Neural crest cell (in vitro differentiated cells): Measurements from ENCODE around the gene PAQR4. TPM values are rescaled to one million over a fixed set of nuclear protein-coding genes. Genes with fewer than 3 reads are reported as not detected.

Source experiments
- DNase-seq: peaks from one replicate; pipeline ENCODE4 v3.0.0; 2021; ENCODE audit warnings: low read depth, mixed read lengths, low spot score
- H3K27ac Mint-ChIP-seq: one replicate; pipeline ENCODE4 v1.8.0; 2021; ENCODE audit warnings: mild to moderate bottlenecking, mixed read lengths; ENCODE audit not compliant: unreplicated experiment
- H3K27me3 Mint-ChIP-seq: 2 replicates; pipeline ENCODE4 v1.8.0; 2021; ENCODE audit warnings: low read depth, mild to moderate bottlenecking, mixed read lengths
- H3K36me3 Mint-ChIP-seq: 2 replicates; pipeline ENCODE4 v1.8.0; 2021; ENCODE audit warnings: low read depth, mild to moderate bottlenecking, mixed read lengths
- H3K4me1 Mint-ChIP-seq: 2 replicates; pipeline ENCODE4 v1.8.0; 2021; ENCODE audit warnings: mixed read lengths
- H3K4me3 Mint-ChIP-seq: one replicate; pipeline ENCODE4 v1.8.0; 2021; ENCODE audit warnings: mild to moderate bottlenecking, mixed read lengths
- H3K9me3 Mint-ChIP-seq: 2 replicates; pipeline ENCODE4 v1.8.0; 2021; ENCODE audit warnings: mixed read lengths
- total RNA-seq: library from RNA; stranded (reverse); gene quantifications from 2 replicates; pipeline ENCODE4 v1.2.1, GENCODE V29; 2021
- TF ChIP-seq, protein P1 (sequence below): fragments of 200-600 bp; sonication (generic); conservative IDR thresholded peaks from 2 replicates; pipeline ENCODE4 v1.5.0; 2021; ENCODE audit warnings: antibody characterized with exemption, mild to moderate bottlenecking

PAQR4 gene
- total RNA-seq, 1 donor from 2014 or later = 53.4 TPM

DNA sequence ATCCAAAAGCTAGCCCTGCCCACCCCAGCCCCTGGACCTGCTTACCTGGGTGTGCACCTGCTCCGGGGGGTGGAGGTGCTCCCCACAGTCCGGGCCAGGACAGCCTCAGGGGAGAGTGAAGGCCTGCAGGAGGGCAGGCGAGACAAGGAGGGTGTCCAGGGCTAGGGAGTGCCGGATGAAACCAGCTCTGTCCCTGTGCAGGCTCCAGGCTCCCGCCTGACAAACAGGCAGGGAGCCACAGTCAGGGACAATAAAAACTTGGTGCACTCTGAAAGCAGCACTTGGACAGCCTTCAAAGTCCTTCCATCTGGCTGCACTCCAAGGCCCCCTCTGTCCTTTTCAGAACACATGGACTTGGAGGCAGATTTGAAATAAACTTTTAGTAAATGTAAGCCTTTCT, 3.9 kb downstream of the PAQR4 start:
- peak overlapping the region; percentile 89 for H3K4me3 Mint-ChIP-seq
- peaks cover 5% of the 10 kb centered on the region for H3K36me3 Mint-ChIP-seq
- H3K9me3 Mint-ChIP-seq = no peaks in the 10 kb centered on the region
- peaks cover 21% of the 10 kb centered on the region for H3K27me3 Mint-ChIP-seq
- H3K4me1 Mint-ChIP-seq = peaks cover 30% of the 10 kb centered on the region
- H3K27ac Mint-ChIP-seq = no peak overlapping the region
- no peak for DNase-seq
- TF ChIP-seq, protein P1, sequence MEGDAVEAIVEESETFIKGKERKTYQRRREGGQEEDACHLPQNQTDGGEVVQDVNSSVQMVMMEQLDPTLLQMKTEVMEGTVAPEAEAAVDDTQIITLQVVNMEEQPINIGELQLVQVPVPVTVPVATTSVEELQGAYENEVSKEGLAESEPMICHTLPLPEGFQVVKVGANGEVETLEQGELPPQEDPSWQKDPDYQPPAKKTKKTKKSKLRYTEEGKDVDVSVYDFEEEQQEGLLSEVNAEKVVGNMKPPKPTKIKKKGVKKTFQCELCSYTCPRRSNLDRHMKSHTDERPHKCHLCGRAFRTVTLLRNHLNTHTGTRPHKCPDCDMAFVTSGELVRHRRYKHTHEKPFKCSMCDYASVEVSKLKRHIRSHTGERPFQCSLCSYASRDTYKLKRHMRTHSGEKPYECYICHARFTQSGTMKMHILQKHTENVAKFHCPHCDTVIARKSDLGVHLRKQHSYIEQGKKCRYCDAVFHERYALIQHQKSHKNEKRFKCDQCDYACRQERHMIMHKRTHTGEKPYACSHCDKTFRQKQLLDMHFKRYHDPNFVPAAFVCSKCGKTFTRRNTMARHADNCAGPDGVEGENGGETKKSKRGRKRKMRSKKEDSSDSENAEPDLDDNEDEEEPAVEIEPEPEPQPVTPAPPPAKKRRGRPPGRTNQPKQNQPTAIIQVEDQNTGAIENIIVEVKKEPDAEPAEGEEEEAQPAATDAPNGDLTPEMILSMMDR = no peak

DNA sequence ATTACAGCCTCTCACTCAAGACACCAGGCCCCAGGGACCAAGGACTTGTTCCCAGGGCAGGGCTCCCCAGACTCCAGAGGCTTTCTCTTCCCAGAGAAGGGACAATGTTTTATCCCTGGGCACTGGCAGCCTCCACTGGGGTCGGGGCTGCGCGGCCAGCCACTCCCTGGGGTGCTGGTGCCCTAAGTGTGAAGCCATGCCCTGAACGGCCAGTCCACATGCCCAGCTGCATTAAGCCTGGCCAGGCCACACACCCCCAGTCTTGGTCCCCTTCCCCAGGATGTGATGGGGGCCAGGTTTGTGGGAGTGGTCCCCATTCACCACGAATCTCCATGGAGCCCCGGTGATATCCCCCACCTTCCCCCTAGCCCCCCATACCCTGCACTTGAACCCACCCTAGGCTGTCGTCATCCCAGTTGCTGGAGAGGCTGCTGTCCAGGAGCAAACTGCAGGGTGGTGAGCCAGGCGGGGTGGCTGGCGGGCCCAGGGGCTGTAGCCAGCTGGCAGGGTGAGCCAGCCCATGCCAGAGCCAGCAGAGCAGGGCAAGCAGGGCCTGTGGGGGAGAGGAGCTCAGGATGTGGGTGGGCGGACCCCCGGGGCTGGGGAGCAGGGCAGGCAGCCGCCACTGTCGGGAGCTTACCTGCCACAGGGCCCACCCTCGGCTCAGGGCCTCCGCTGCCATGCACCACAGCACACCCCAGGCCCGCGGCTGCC, 4.6 kb downstream of the PAQR4 start:
- Mint-ChIP-seq H3K9me3 (no peaks in the 10 kb centered on the region), H3K27ac (no peak overlapping the region), H3K4me3 (peak overlapping the region; percentile 51), H3K36me3 (peaks cover 5% of the 10 kb centered on the region), H3K4me1 (peaks cover 25% of the 10 kb centered on the region), H3K27me3 (peaks cover 14% of the 10 kb centered on the region)
- TF ChIP-seq, protein P1 = no peak
- DNase-seq = no peak

DNA sequence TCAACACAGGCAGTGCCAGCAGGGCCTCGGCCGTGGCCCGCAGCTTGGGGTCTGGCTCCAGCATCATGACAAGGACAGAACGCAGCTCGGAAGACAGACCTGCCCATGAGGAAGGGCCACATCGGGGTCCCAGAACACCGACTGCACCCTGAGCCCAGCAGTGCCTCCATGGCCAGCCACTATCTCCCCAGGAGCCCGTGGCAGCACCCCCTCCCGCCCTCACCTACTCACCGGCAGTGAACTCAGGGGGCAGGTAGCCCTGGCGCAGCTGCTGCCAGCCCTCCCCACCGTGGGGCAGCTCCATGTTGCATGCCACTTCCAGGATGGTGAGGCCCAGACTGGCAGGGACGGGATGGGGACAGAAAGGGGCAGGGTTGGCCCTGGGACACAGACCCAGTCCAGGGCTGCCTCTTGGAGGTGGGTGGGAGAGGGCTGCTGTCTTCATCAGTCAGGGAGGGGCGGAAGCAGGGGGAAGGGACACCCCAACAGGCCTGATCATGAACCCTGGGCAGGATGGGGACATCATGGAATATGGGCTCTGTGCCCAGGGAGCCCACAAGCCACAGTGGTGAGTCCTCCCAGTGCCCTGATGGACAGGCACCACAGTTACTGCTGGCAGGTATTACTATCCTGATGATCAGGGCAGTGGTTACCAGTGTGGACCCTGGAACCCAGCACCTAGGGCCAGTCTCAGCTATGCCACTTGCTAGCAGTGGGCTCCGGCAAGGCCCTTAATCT, 5.3 kb downstream of the PAQR4 start:
- DNase-seq = no peak
- Mint-ChIP-seq H3K9me3 (no peaks in the 10 kb centered on the region), H3K4me1 (peaks cover 23% of the 10 kb centered on the region), H3K4me3 (peak overlapping the region; percentile 75), H3K27me3 (peaks cover 12% of the 10 kb centered on the region), H3K27ac (no peak overlapping the region), H3K36me3 (peaks cover 5% of the 10 kb centered on the region)
- TF ChIP-seq, protein P1 = no peak

DNA sequence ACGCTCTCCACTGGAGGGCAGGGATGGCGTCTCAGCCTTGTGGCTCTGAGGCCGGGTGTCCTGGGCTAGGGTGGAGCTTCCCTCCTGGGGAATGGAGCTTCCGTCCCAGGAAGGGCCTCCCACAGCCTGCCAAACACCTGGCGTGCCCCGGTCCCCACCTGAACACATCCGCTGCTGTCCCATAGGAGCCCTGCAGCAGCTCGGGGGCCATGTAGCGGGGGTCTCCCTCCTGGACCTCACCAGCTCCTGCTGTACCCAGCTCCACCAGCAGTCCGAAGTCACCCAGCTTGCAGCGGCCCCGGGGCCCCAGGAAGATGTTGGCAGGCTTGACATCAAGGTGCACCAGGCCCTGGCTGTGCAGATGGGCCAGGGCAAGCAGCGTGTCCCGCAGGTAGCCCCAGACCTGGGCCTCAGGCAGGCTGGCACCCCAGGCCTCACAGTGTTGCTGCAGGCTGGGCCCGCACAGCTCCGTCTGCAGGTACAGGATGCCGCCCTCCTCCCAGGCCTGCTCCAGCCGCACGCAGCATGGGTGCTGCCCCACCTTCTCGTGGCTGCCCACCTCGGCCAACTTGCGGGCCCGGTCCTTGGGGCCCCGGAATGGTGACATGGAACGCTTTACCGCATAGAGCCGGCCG, 6.1 kb downstream of the PAQR4 start:
- Mint-ChIP-seq H3K4me3 (peak overlapping the region; percentile 75), H3K27me3 (peaks cover 12% of the 10 kb centered on the region), H3K9me3 (no peaks in the 10 kb centered on the region), H3K27ac (no peak overlapping the region), H3K4me1 (peaks cover 23% of the 10 kb centered on the region), H3K36me3 (peaks cover 5% of the 10 kb centered on the region)
- no peak for DNase-seq
- TF ChIP-seq, protein P1 = no peak

DNA sequence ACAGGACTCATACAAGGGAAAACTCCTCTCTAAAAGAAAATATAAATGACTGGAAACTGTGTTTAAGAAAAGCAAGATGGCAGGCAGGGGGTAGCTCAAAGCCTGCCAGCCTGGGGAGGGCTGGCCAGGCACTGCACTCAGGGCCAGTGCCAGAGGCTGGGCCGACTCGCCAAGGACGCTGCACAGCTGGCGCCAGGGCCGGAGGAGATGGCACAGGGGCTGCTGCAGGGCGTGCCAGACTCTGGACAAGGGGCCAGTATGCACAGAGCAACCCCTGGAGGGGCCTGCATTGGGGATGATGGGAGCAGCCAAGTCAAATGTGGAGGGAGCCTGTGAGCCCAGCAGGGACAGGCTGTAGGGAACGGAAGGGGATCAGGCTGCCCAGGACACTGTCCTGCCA, 7.1 kb downstream of the PAQR4 start:
- TF ChIP-seq, protein P1 = no peak
- Mint-ChIP-seq H3K27ac (no peak overlapping the region), H3K4me3 (peak overlapping the region; percentile 34), H3K36me3 (peaks cover 5% of the 10 kb centered on the region), H3K9me3 (no peaks in the 10 kb centered on the region), H3K27me3 (peaks cover 8% of the 10 kb centered on the region), H3K4me1 (peaks cover 21% of the 10 kb centered on the region)
- DNase-seq = no peak
